GM21576 (cell line): Measurements from ENCODE around the gene WTIP.
"Not testable (repeated sequence)": the region's sequence is repeated elsewhere in the genome, so short reads cannot be mapped to it uniquely, and the experiment has no call there.

ENCODE experiments used
- ATAC-seq: cut with Tn5 transposase; IDR thresholded peaks from one replicate; pipeline ENCODE4 v1.9.1; 2021; ENCODE audit warnings: mild to moderate bottlenecking, moderate library complexity; ENCODE audit not compliant: unreplicated experiment

The WTIP gene

GRCh38 chr19:34480971-34481841 is at the start of gene WTIP:
Gene WTIP, plus strand, starts transcription at chr19:34481758. Its CDS starts 217 bp downstream, at chr19:34481975.
- ATAC-seq: no peak

GRCh38 chr19:34432797-34433196 is 48.8 kb upstream of the WTIP start:
- ATAC-seq: no peak

GRCh38 chr19:34436716-34437115 is 44.8 kb upstream of the WTIP start:
- no peak for ATAC-seq

GRCh38 chr19:34448191-34448590 is 33.4 kb upstream of the WTIP start:
- no peak for ATAC-seq

- ATAC-seq: no peak
Observed at GRCh38 chr19:34452723-34453122, 28.8 kb upstream of the WTIP start.

- ATAC-seq: no peak
Observed at GRCh38 chr19:34454091-34454490, 27.5 kb upstream of the WTIP start.

- no peak for ATAC-seq
Observed at GRCh38 chr19:34454685-34455084, 26.9 kb upstream of the WTIP start.

GRCh38 chr19:34455783-34456480 is 25.6 kb upstream of the WTIP start:
- not testable (repeated sequence) for ATAC-seq

- no peak for ATAC-seq
Observed at GRCh38 chr19:34457446-34457845, 24.1 kb upstream of the WTIP start.

GRCh38 chr19:34458677-34459076 is 22.9 kb upstream of the WTIP start:
- no peak for ATAC-seq

- ATAC-seq: no peak
Observed at GRCh38 chr19:34459614-34460013, 21.9 kb upstream of the WTIP start.

- ATAC-seq: no peak
Observed at GRCh38 chr19:34461375-34462100, 20.0 kb upstream of the WTIP start.

- not testable (repeated sequence) for ATAC-seq
Observed at GRCh38 chr19:34464785-34465184, 16.8 kb upstream of the WTIP start.

- no peak for ATAC-seq
Observed at GRCh38 chr19:34468409-34468808, 13.1 kb upstream of the WTIP start.

GRCh38 chr19:34469026-34469425 is 12.5 kb upstream of the WTIP start:
- not testable (repeated sequence) for ATAC-seq

- ATAC-seq: no peak
Observed at GRCh38 chr19:34471906-34472700, 9.5 kb upstream of the WTIP start.

- no peak for ATAC-seq
Observed at GRCh38 chr19:34474233-34474989, 7.1 kb upstream of the WTIP start.

- ATAC-seq: no peak
Observed at GRCh38 chr19:34475026-34475974, 6.3 kb upstream of the WTIP start.
